H1 (cell line): ENCODE results near the gene SLC2A4RG. TPM values are rescaled to one million over a fixed set of nuclear protein-coding genes. Genes with fewer than 3 reads are reported as not detected.

Experiments used
- CTCF ChIA-PET: fragments of 300-600 bp; sonication (Branson Sonifier 250); formaldehyde crosslinking; loops from one replicate; lab custom pipeline; 2021; ENCODE audit not compliant: partially characterized antibody; lab: Charles Lee
- POLR2A ChIA-PET: fragments of 300-600 bp; sonication (Branson Sonifier 250); formaldehyde crosslinking; loops from one replicate; lab custom pipeline; 2021; ENCODE audit warnings: inconsistent platforms; ENCODE audit not compliant: partially characterized antibody; lab: Charles Lee
- DNase-seq, 2 experiments: peaks; one replicate each; pipeline versions ENCODE4 v3.0.0 to v3.0.0-alpha.2; 2010 to 2022; ENCODE audit warnings: low spot score in 2 of 2, low read depth in 1 of 2, mixed read lengths in 1 of 2
- FAIRE-seq: peaks from 2 replicates; lab custom pipeline; 2011; peaks lifted over from hg19 to GRCh38; lab: Jason Lieb, UNC
- H2AFZ ChIP-seq: 2 replicates; pipeline ENCODE4 v1.8.1; 2012; ENCODE audit warnings: low read length, inconsistent platforms
- H2AK5ac ChIP-seq: 2 replicates; pipeline ENCODE4 v1.6.1; 2013; ENCODE audit warnings: low read depth, low read length
- H2BK120ac ChIP-seq: replicated peaks from 2 replicates; pipeline ENCODE3; 2013; ENCODE audit warnings: low read depth, low read length, inconsistent platforms
- H2BK12ac ChIP-seq: 2 replicates; pipeline ENCODE4 v1.6.1; 2013; ENCODE audit warnings: low read depth, low read length
- H2BK15ac ChIP-seq: 2 replicates; pipeline ENCODE4 v1.6.1; 2013; ENCODE audit warnings: low read length
- H2BK20ac ChIP-seq: 2 replicates; pipeline ENCODE4 v1.6.1; 2013; ENCODE audit warnings: low read length
- H2BK5ac ChIP-seq: 2 replicates; pipeline ENCODE4 v1.6.1; 2013; ENCODE audit warnings: low read depth, low read length
- H3K14ac ChIP-seq: 2 replicates; pipeline ENCODE4 v1.6.1; 2013; ENCODE audit warnings: inconsistent platforms; ENCODE audit not compliant: insufficient read length
- H3K18ac ChIP-seq: 2 replicates; pipeline ENCODE4 v1.6.1; 2013; ENCODE audit warnings: low read length; ENCODE audit errors: extremely low read depth
- H3K23ac ChIP-seq: 2 replicates; pipeline ENCODE4 v1.6.1; 2013; ENCODE audit warnings: inconsistent platforms; ENCODE audit not compliant: insufficient read length
- H3K23me2 ChIP-seq: 2 replicates; pipeline ENCODE4 v1.6.1; 2013; ENCODE audit warnings: low read depth, low read length
- H3K27ac ChIP-seq: 2 replicates; pipeline ENCODE4 v1.6.1; 2011; ENCODE audit warnings: low read depth, low read length, inconsistent platforms
- H3K27me3 ChIP-seq, 4 experiments: replicated peaks in 1 of 4; 1 replicate in 1 of 4; 2 replicates in 3 of 4; pipeline versions ENCODE4 v1.6.1 to v1.8.1; 2011 to 2013; ENCODE audit warnings: low read length in 3 of 4, mild to moderate bottlenecking in 3 of 4, inconsistent platforms in 2 of 4, mixed read lengths in 2 of 4, moderate library complexity in 1 of 4; ENCODE audit not compliant: control insufficient read depth in 3 of 4, insufficient read depth in 3 of 4; ENCODE audit errors: extremely low read depth in 1 of 4
- H3K36me3 ChIP-seq, 4 experiments: 2 replicates each; pipeline versions ENCODE4 v1.6.1 to v1.8.1; 2011 to 2013; ENCODE audit warnings: mild to moderate bottlenecking in 4 of 4, low read length in 3 of 4, moderate library complexity in 2 of 4, control low read depth in 1 of 4, inconsistent platforms in 1 of 4; ENCODE audit not compliant: insufficient read depth in 4 of 4, control insufficient read depth in 2 of 4
- H3K4ac ChIP-seq: replicated peaks from 2 replicates; pipeline ENCODE3; 2013; ENCODE audit warnings: low read length, low read depth, mixed read lengths, inconsistent platforms; ENCODE audit not compliant: insufficient read length
- H3K4me1 ChIP-seq, 4 experiments: replicated peaks in 1 of 4; 1 replicate in 1 of 4; 2 replicates in 3 of 4; pipeline versions ENCODE4 v1.6.1 to v1.8.1; 2011 to 2013; ENCODE audit warnings: low read length in 3 of 4, inconsistent platforms in 2 of 4, mixed read lengths in 1 of 4; ENCODE audit not compliant: insufficient read depth in 4 of 4, control insufficient read depth in 3 of 4
- H3K4me2 ChIP-seq, 2 experiments: 2 replicates each; pipeline versions ENCODE4 v1.6.1 to v1.8.1; 2011 to 2013; ENCODE audit warnings: low read depth in 2 of 2, low read length in 2 of 2, control low read depth in 1 of 2, inconsistent platforms in 1 of 2, mild to moderate bottlenecking in 1 of 2; ENCODE audit not compliant: insufficient read depth in 1 of 2
- H3K4me3 ChIP-seq, 4 experiments: fragments of 200-600, 300-600 bp in 1 of 4; sonication (generic), shearing (Covaris generic), sonication (Bioruptor Twin) in 1 of 4; 2 replicates each; pipeline versions ENCODE4 v1.5.1 to v1.8.1; 2011 to 2016; ENCODE audit warnings: low read length in 4 of 4, low read depth in 3 of 4, control low read depth in 2 of 4, inconsistent platforms in 2 of 4, mild to moderate bottlenecking in 2 of 4, mixed read lengths in 1 of 4, moderate library complexity in 1 of 4; ENCODE audit not compliant: insufficient read depth in 2 of 4; ENCODE audit errors: extremely low read depth in 1 of 4
- H3K56ac ChIP-seq: replicated peaks from 2 replicates; pipeline ENCODE3; 2013; ENCODE audit warnings: low read depth, mild to moderate bottlenecking, mixed read lengths, low read length, inconsistent platforms; ENCODE audit not compliant: insufficient read length
- H3K79me1 ChIP-seq: 2 replicates; pipeline ENCODE4 v1.6.1; 2013; ENCODE audit warnings: low read depth, low read length, control low read depth
- H3K79me2 ChIP-seq, 2 experiments: 2 replicates each; pipeline versions ENCODE4 v1.6.1 to v1.8.1; 2012 to 2013; ENCODE audit warnings: low read length in 2 of 2, mild to moderate bottlenecking in 2 of 2, inconsistent platforms in 1 of 2; ENCODE audit not compliant: insufficient read depth in 2 of 2, control insufficient read depth in 1 of 2
- H3K9ac ChIP-seq, 4 experiments: replicated peaks in 1 of 4; 1 replicate in 1 of 4; 2 replicates in 3 of 4; pipeline versions ENCODE4 v1.6.1 to v1.8.1; 2011 to 2013; ENCODE audit warnings: low read depth in 3 of 4, low read length in 3 of 4, control low read depth in 2 of 4, mild to moderate bottlenecking in 2 of 4, moderate library complexity in 2 of 4, inconsistent platforms in 1 of 4; ENCODE audit errors: extremely low read depth in 1 of 4
- H3K9me3 ChIP-seq, 2 experiments: 2 replicates each; pipeline versions ENCODE4 v1.6.1 to v1.8.1; 2012 to 2013; ENCODE audit warnings: mild to moderate bottlenecking in 2 of 2, moderate library complexity in 2 of 2, control low read depth in 1 of 2, inconsistent platforms in 1 of 2, low read depth in 1 of 2, low read length in 1 of 2, mixed read lengths in 1 of 2; ENCODE audit not compliant: insufficient read depth in 2 of 2
- H4K20me1 ChIP-seq, 2 experiments: replicated peaks in 1 of 2; 2 replicates each; pipeline versions ENCODE3 to v1.8.1; 2011 to 2013; ENCODE audit warnings: inconsistent platforms in 2 of 2, low read length in 2 of 2, mild to moderate bottlenecking in 1 of 2; ENCODE audit not compliant: insufficient read depth in 2 of 2, control insufficient read depth in 1 of 2
- H4K5ac ChIP-seq: 2 replicates; pipeline ENCODE4 v1.6.1; 2013; ENCODE audit warnings: low read length, low read depth, mixed read lengths, inconsistent platforms; ENCODE audit not compliant: insufficient read length
- H4K8ac ChIP-seq: 2 replicates; pipeline ENCODE4 v1.8.0; 2013; ENCODE audit warnings: mild to moderate bottlenecking, moderate library complexity, low read length, inconsistent platforms; ENCODE audit not compliant: insufficient read depth; ENCODE audit errors: extremely low read depth
- H4K91ac ChIP-seq: replicated peaks from 2 replicates; pipeline ENCODE3; 2013; ENCODE audit warnings: low read length, mixed read lengths, inconsistent platforms; ENCODE audit not compliant: insufficient read length
- ATF3 ChIP-seq: IDR thresholded peaks from 2 replicates; pipeline ENCODE4 v1.6.1; 2011; ENCODE audit warnings: low read depth, mild to moderate bottlenecking, low read length; ENCODE audit not compliant: insufficient read depth
- CHD1 ChIP-seq: IDR thresholded peaks from 2 replicates; pipeline ENCODE4 v1.6.1; 2012; ENCODE audit warnings: low read depth, low read length, improper control_type of control experiment
- GTF2F1 ChIP-seq: IDR thresholded peaks from 2 replicates; pipeline ENCODE4 v1.6.1; 2012; ENCODE audit warnings: low read depth, low read length, improper control_type of control experiment, borderline replicate concordance
- HDAC6 ChIP-seq: IDR thresholded peaks from one replicate; pipeline ENCODE4 v1.7.1; 2012; ENCODE audit warnings: low read depth, mild to moderate bottlenecking, inconsistent platforms, low read length, moderate library complexity
- JUND ChIP-seq: IDR thresholded peaks from 2 replicates; pipeline ENCODE4 v1.6.1; 2011; ENCODE audit warnings: mild to moderate bottlenecking, improper control_type of control experiment, low read length
- KDM5A ChIP-seq: fragments of 200-600 bp; IDR thresholded peaks from 2 replicates; pipeline ENCODE4 v1.7.1; 2012; ENCODE audit warnings: mild to moderate bottlenecking, low read length, inconsistent platforms, mixed read lengths
- MAFK ChIP-seq: IDR thresholded peaks from 2 replicates; pipeline ENCODE4 v1.6.1; 2012; ENCODE audit warnings: low read depth, mild to moderate bottlenecking, improper control_type of control experiment, low read length
- SIN3A ChIP-seq, 2 experiments: IDR thresholded peaks in 1 of 2; conservative IDR thresholded peaks in 1 of 2; 2 replicates each; pipeline ENCODE4 v1.6.1; 2011 to 2012; ENCODE audit warnings: low read length in 2 of 2, improper control_type of control experiment in 1 of 2, low read depth in 1 of 2, mild to moderate bottlenecking in 1 of 2
- SIRT6 ChIP-seq: IDR thresholded peaks from one replicate; pipeline ENCODE4 v1.7.1; 2012; ENCODE audit warnings: low read length, inconsistent platforms
- SP2 ChIP-seq: IDR thresholded peaks from 2 replicates; pipeline ENCODE4 v1.6.1; 2012; ENCODE audit warnings: mild to moderate bottlenecking, low read length, inconsistent platforms
- SP4 ChIP-seq: IDR thresholded peaks from 2 replicates; pipeline ENCODE4 v1.6.1; 2012; ENCODE audit warnings: low read length, inconsistent platforms
- TAF7 ChIP-seq: optimal IDR thresholded peaks from 2 replicates; pipeline ENCODE3; 2011; ENCODE audit warnings: low read depth, mild to moderate bottlenecking, inconsistent platforms, low read length, moderate library complexity, borderline replicate concordance
- ZNF274 ChIP-seq: IDR thresholded peaks from 2 replicates; pipeline ENCODE4 v1.7.0; 2012; ENCODE audit warnings: low read length, borderline replicate concordance; ENCODE audit errors: extremely low read depth
- WGBS, 2 experiments: shearing (Covaris generic) in 1 of 2; methylation state at CpG; one replicate each; pipeline versions ENCODE4 v1.1.6 to v1.1.7; 2013 to 2015; ENCODE audit warnings: low lambda C conversion rate in 2 of 2, mixed read lengths in 2 of 2, inconsistent platforms in 1 of 2, low coverage in 1 of 2, missing lambda C conversion rate in 1 of 2; ENCODE audit not compliant: insufficient replicate concordance in 2 of 2, insufficient coverage in 1 of 2, insufficient read length in 1 of 2; ENCODE audit errors: extremely low coverage in 1 of 2, missing lambda C conversion rate in 1 of 2; 5-methylcytosine and 5-hydroxymethylcytosine counted together
- polyA plus RNA-seq, 7 experiments: library from polyadenylated mRNA; depleted of rRNA in 3 of 7; stranded (reverse) in 5 of 7; unstranded in 2 of 7; fragments of >200 nt in 5 of 7; fragments of 200-250 nt in 2 of 7; gene quantifications; 1 replicate in 5 of 7; 2 replicates in 1 of 7; 4 replicates in 1 of 7; pipeline versions ENCODE4 v1.2.1 to v1.2.3, GENCODE V29; 2011 to 2013; ENCODE audit warnings: missing spikeins in 2 of 7, mixed read lengths in 2 of 7
- total RNA-seq: library from RNA; stranded (reverse); fragmentation: NEBNext Ultra II Directional; extraction: Animal tissue kit (Norgen Biotek cat#: 25700); gene quantifications from 2 replicates; pipeline ENCODE4 v1.2.1, GENCODE V29; 2021

The SLC2A4RG gene
- total and polyA plus RNA-seq, 2 of the 8 experiments (the other 6 are each of a cell fraction or from before 2014, with no cell fraction given): 15.9 to 29.1 TPM

GRCh38 chr20:63769891-63770474 is 30.4 kb downstream of the SLC2A4RG start:
- H2BK120ac ChIP-seq: no peak overlapping the region
- H3K36me3 ChIP-seq: peaks cover 0 to 4% (median under 1%) of the 10 kb centered on the region in 4 experiments; a peak in 2 of 8 replicates
- H2BK15ac ChIP-seq: no peak overlapping the region
- no peak overlapping the region for H2BK5ac ChIP-seq
- H2AK5ac ChIP-seq: no peak overlapping the region
- H3K56ac ChIP-seq: no peak overlapping the region
- ChIA-PET CTCF (no interaction called here), POLR2A (interaction anchor here (0.6 kb wide), 1 partner anchor 23 kb away, joined by 3 read pairs; no protein-coding TSS in a partner anchor)
- peaks cover 0 to 4% of the 10 kb centered on the region in 2 experiments; a peak in 1 of 4 replicates for H3K79me2 ChIP-seq
- FAIRE-seq (no peak), DNase-seq (no peak)
- WGBS, 2 experiments: 92% methylated on average over 30 of the region's 31 CpGs; no CpG with 5 or more reads in 1 of the 2 experiments
- no peak overlapping the region for H2BK20ac ChIP-seq
- no peak overlapping the region for H3K23ac ChIP-seq
- H3K27ac ChIP-seq: no peak overlapping the region
- no peak overlapping the region for H3K14ac ChIP-seq
- H3K4ac ChIP-seq: no peak overlapping the region
- no peaks in the 10 kb centered on the region; a peak in 1 of 7 replicates for H3K4me1 ChIP-seq
- TF ChIP-seq KDM5A (no peak), SP4 (no peak), SP2 (no peak), MAFK (no peak), GTF2F1 (no peak), SIRT6 (no peak), HDAC6 (no peak), JUND (no peak), TAF7 (no peak), ZNF274 (no peak), SIN3A (conservative IDR thresholded peaks at IDR 0.05 in 1 of 2, IDR thresholded peaks at IDR 0.05 in 1 of 2; ENCODE audit: low read depth in 1 of 2, low read length in 2 of 2) (no peak), CHD1 (no peak), ATF3 (no peak)
- H3K27me3 ChIP-seq: no peaks in the 10 kb centered on the region
- no peak overlapping the region for H4K91ac ChIP-seq
- peaks cover 0 to 4% of the 10 kb centered on the region in 2 experiments for H4K20me1 ChIP-seq
- H3K18ac ChIP-seq: no peak overlapping the region
- H3K23me2 ChIP-seq: peaks cover 1% of the 10 kb centered on the region; the same call in 1 of the 2 replicates
- no peak overlapping the region for H2BK12ac ChIP-seq
- H3K9ac ChIP-seq: no peak overlapping the region
- H4K8ac ChIP-seq: no peak overlapping the region
- H4K5ac ChIP-seq: no peak overlapping the region
- no peak overlapping the region for H2AFZ ChIP-seq
- no peak overlapping the region for H3K4me3 ChIP-seq
- H3K79me1 ChIP-seq: peaks cover 4% of the 10 kb centered on the region; the same call in 1 of the 2 replicates
- H3K9me3 ChIP-seq: no peaks in the 10 kb centered on the region
- H3K4me2 ChIP-seq: no peak overlapping the region
